B cell (primary cell): Measurements from ENCODE around the gene SHH. TPM values are rescaled to one million over a fixed set of nuclear protein-coding genes. Genes with fewer than 3 reads are reported as not detected.

Experiments used
- ATAC-seq: fragments of 200-7000 bp; cut with Tn5 transposase; one replicate; pipeline ENCODE4 v1.10.0; 2021; ENCODE audit warnings: low read depth, mild to moderate bottlenecking, moderate number of reproducible peaks, moderate library complexity
- CTCF ChIA-PET: fragments of 350-600 bp; sonication (Branson Sonifier 250); formaldehyde crosslinking; loops from one replicate; lab custom pipeline; 2021; ENCODE audit warnings: antibody characterized with exemption, inconsistent platforms; lab: Charles Lee
- POLR2A ChIA-PET: fragments of 350-600 bp; sonication (Branson Sonifier 250); formaldehyde crosslinking; loops from one replicate; lab custom pipeline; 2021; ENCODE audit warnings: antibody characterized with exemption; lab: Charles Lee
- DNase-seq: peaks from one replicate; pipeline ENCODE4 v3.0.0; 2013
- H2AFZ ChIP-seq: 2 replicates; pipeline ENCODE4 v1.6.1; 2012; ENCODE audit warnings: mild to moderate bottlenecking, low read depth, low read length; ENCODE audit not compliant: insufficient read depth, poor library complexity, severe bottlenecking
- H3K27ac ChIP-seq, 2 donors: 1 replicate in 1 of 2; 2 replicates in 1 of 2; pipeline ENCODE4 v1.5.1; 2012 to 2013; ENCODE audit warnings: low read length in 2 of 2, mild to moderate bottlenecking in 2 of 2, moderate library complexity in 1 of 2
- H3K27me3 ChIP-seq, 4 experiments: fragments of 200-600 bp in 1 of 4; sonication (generic) in 1 of 4; replicated peaks in 1 of 4; 1 replicate in 2 of 4; 2 replicates in 2 of 4; pipeline versions ENCODE4 v1.6.1 to v1.7.0; 2013 to 2016; ENCODE audit warnings: low read length in 3 of 4, mild to moderate bottlenecking in 2 of 4, mixed read lengths in 1 of 4, moderate library complexity in 1 of 4; ENCODE audit not compliant: insufficient read depth in 4 of 4, control insufficient read depth in 3 of 4; ENCODE audit errors: control extremely low read depth in 1 of 4
- H3K36me3 ChIP-seq, 2 experiments: replicated peaks in 1 of 2; 1 replicate in 1 of 2; 2 replicates in 1 of 2; pipeline versions ENCODE4 v1.6.1 to v1.7.1; 2013; ENCODE audit warnings: low read length in 1 of 2; ENCODE audit not compliant: insufficient read depth in 2 of 2, control insufficient read depth in 1 of 2; ENCODE audit errors: control extremely low read depth in 1 of 2, extremely low read depth in 1 of 2
- H3K4me1 ChIP-seq, 2 donors: fragments of 200-600 bp in 1 of 2; sonication (generic) in 1 of 2; 1 replicate in 1 of 2; 2 replicates in 1 of 2; pipeline versions ENCODE4 v1.5.1 to v1.6.1; 2013 to 2017; ENCODE audit warnings: low read length in 2 of 2; ENCODE audit not compliant: control insufficient read depth in 2 of 2, insufficient read depth in 2 of 2
- H3K4me2 ChIP-seq: replicated peaks from 2 replicates; pipeline ENCODE3; 2012; ENCODE audit warnings: mild to moderate bottlenecking, low read depth, low read length; ENCODE audit not compliant: poor library complexity, severe bottlenecking
- H3K4me3 ChIP-seq, 5 experiments: fragments of 200-600 bp in 1 of 5; sonication (generic) in 1 of 5; 1 replicate in 3 of 5; 2 replicates in 2 of 5; pipeline versions ENCODE4 v1.5.1 to v1.7.0; 2011 to 2016; ENCODE audit warnings: low read length in 4 of 5, mild to moderate bottlenecking in 4 of 5, low read depth in 2 of 5, control low read depth in 1 of 5, moderate library complexity in 1 of 5; ENCODE audit not compliant: insufficient read depth in 1 of 5; ENCODE audit errors: control extremely low read depth in 1 of 5, extremely low read depth in 1 of 5
- H3K79me2 ChIP-seq: fragments of 200-600 bp; sonication (generic); one replicate; pipeline ENCODE4 v1.6.0; 2016; ENCODE audit warnings: low read length; ENCODE audit not compliant: control insufficient read depth, insufficient read depth
- H3K9ac ChIP-seq: fragments of 200-600 bp; sonication (generic); 2 replicates; pipeline ENCODE4 v1.6.1; 2017; ENCODE audit warnings: mild to moderate bottlenecking, low read length, moderate library complexity
- H3K9me3 ChIP-seq, 3 donors: one replicate each; pipeline versions ENCODE4 v1.6.1 to v1.7.1; 2013; ENCODE audit warnings: low read length in 2 of 3; ENCODE audit not compliant: control insufficient read depth in 2 of 3, insufficient read depth in 1 of 3; ENCODE audit errors: control extremely low read depth in 1 of 3
- H4K20me1 ChIP-seq: 2 replicates; pipeline ENCODE4 v1.6.0; 2012; ENCODE audit warnings: mild to moderate bottlenecking, low read length; ENCODE audit not compliant: insufficient read depth, control insufficient read depth, poor library complexity, severe bottlenecking
- H3K27ac Mint-ChIP-seq: one replicate; pipeline ENCODE4 v1.8.0; 2021; ENCODE audit warnings: mixed read lengths
- H3K27me3 Mint-ChIP-seq: one replicate; pipeline ENCODE4 v1.8.0; 2021; ENCODE audit warnings: mixed read lengths
- H3K4me1 Mint-ChIP-seq: one replicate; pipeline ENCODE4 v1.8.0; 2021; ENCODE audit warnings: mixed read lengths
- H3K4me3 Mint-ChIP-seq: one replicate; pipeline ENCODE4 v1.8.0; 2021; ENCODE audit warnings: mixed read lengths
- H3K9me3 Mint-ChIP-seq: one replicate; pipeline ENCODE4 v1.8.0; 2022; ENCODE audit warnings: mixed read lengths; ENCODE audit not compliant: insufficient read depth
- CTCF ChIP-seq: fragments of 200-600 bp; IDR thresholded peaks from one replicate; pipeline ENCODE4 v1.8.0; 2022; ENCODE audit warnings: antibody characterized with exemption, mild to moderate bottlenecking
- EZH2 ChIP-seq: IDR thresholded peaks from 2 replicates; pipeline ENCODE4 v1.6.1; 2012; ENCODE audit warnings: borderline replicate concordance, low read depth, mild to moderate bottlenecking, moderate library complexity, low read length; ENCODE audit not compliant: insufficient read depth, poor library complexity, severe bottlenecking
- WGBS: methylation state at CpG from one replicate; pipeline ENCODE4 v1.1.5; 2013; ENCODE audit warnings: missing lambda C conversion rate; ENCODE audit not compliant: insufficient coverage; 5-methylcytosine and 5-hydroxymethylcytosine counted together
- intact Hi-C: fragments of 100-400 bp; cut with micrococcal nuclease; formaldehyde crosslinking; loops from one replicate; pipeline ENCODE4 v1.10.0; 2022
- polyA plus RNA-seq: library from polyadenylated mRNA; depleted of rRNA; stranded (reverse); fragments of >200 nt; gene quantifications from 2 replicates; pipeline ENCODE4 v1.2.3, GENCODE V29; 2012
- total RNA-seq, 2 donors: library from RNA; stranded (reverse); fragments of 120-200 nt in 1 of 2; gene quantifications; 1 replicate in 1 of 2; 2 replicates in 1 of 2; pipeline versions ENCODE4 v1.2.3 to v1.2.4, GENCODE V29; 2013 to 2022

The SHH gene
- total and polyA plus RNA-seq, 2 donors (not counting 1 experiment from before 2014, with no cell fraction given): not detected

GRCh38 chr7:155840909-155841308 is 28.6 kb upstream of the SHH start:
- WGBS: 86% methylated on average over 8 of the region's 8 CpGs
- no peaks in the 10 kb centered on the region for H3K27me3 ChIP-seq
- no peak overlapping the region for H3K27ac Mint-ChIP-seq

GRCh38 chr7:155840262-155840885 is 28.1 kb upstream of the SHH start:
- H3K4me1 Mint-ChIP-seq: no peaks in the 10 kb centered on the region
- 85% methylated on average over 20 of the region's 21 CpGs for WGBS
- H3K27ac ChIP-seq: no peak overlapping the region
- H3K79me2 ChIP-seq: no peaks in the 10 kb centered on the region
- H3K4me1 ChIP-seq: no peaks in the 10 kb centered on the region
- TF ChIP-seq EZH2: no peak
- no peak for TF ChIP-seq CTCF
- no peaks in the 10 kb centered on the region for H3K36me3 ChIP-seq
- no peak overlapping the region for H3K27ac Mint-ChIP-seq
- no peaks in the 10 kb centered on the region for H3K9me3 Mint-ChIP-seq
- intact Hi-C loops: no loop called here
- H3K9me3 ChIP-seq: no peaks in the 10 kb centered on the region
- no peak overlapping the region for H2AFZ ChIP-seq
- DNase-seq (no peak), ATAC-seq (no peak)
- H3K4me3 Mint-ChIP-seq: no peak overlapping the region
- H3K9ac ChIP-seq: no peak overlapping the region
- no peaks in the 10 kb centered on the region for H4K20me1 ChIP-seq
- CTCF ChIA-PET: no interaction called here
- H3K4me2 ChIP-seq: no peak overlapping the region
- H3K27me3 Mint-ChIP-seq: peaks cover 6% of the 10 kb centered on the region
- H3K4me3 ChIP-seq: no peak overlapping the region
- no peaks in the 10 kb centered on the region for H3K27me3 ChIP-seq
- POLR2A ChIA-PET: no interaction called here

More at GRCh38 chr7:155840909-155841308, 28.6 kb upstream of the SHH start:
- Mint-ChIP-seq H3K4me1 (no peaks in the 10 kb centered on the region), H3K4me3 (no peak overlapping the region), H3K27me3 (peaks cover 6% of the 10 kb centered on the region), H3K9me3 (no peaks in the 10 kb centered on the region)
- H3K9me3 ChIP-seq: no peaks in the 10 kb centered on the region
- no peak overlapping the region for H3K4me3 ChIP-seq
- no peak overlapping the region for H3K27ac ChIP-seq
- CTCF ChIA-PET: no interaction called here
- intact Hi-C loops: no loop called here
- TF ChIP-seq EZH2: no peak
- no peak for TF ChIP-seq CTCF
- no peaks in the 10 kb centered on the region for H3K36me3 ChIP-seq
- H3K4me1 ChIP-seq: no peaks in the 10 kb centered on the region
- no peak overlapping the region for H3K4me2 ChIP-seq
- no peaks in the 10 kb centered on the region for H3K79me2 ChIP-seq
- no peak for ATAC-seq
- H2AFZ ChIP-seq: no peak overlapping the region
- DNase-seq: no peak
- POLR2A ChIA-PET: no interaction called here
- H3K9ac ChIP-seq: no peak overlapping the region
- H4K20me1 ChIP-seq: no peaks in the 10 kb centered on the region
